ENCODE results near the gene CMIP.
"Not testable (repeated sequence)": the region's sequence is repeated elsewhere in the genome, so short reads cannot be mapped to it uniquely, and the experiment has no call there.

Gene CMIP

GRCh38 chr16:81568749-81569087 is 124.1 kb downstream of the CMIP start:
- DNase-seq (ENCODE audit: low read depth) = no peak

- DNase-seq (ENCODE audit: low read depth) = no peak
Observed at GRCh38 chr16:81569361-81570034, 124.9 kb downstream of the CMIP start.

GRCh38 chr16:81570151-81570846 is 125.7 kb downstream of the CMIP start:
- DNase-seq (ENCODE audit: low read depth) = no peak

GRCh38 chr16:81571175-81571574 is 126.6 kb downstream of the CMIP start:
- DNase-seq (ENCODE audit: low read depth) = no peak

GRCh38 chr16:81571592-81572385 is 127.2 kb downstream of the CMIP start:
- DNase-seq (ENCODE audit: low read depth) = no peak

- no peak for DNase-seq (ENCODE audit: low read depth)
Observed at GRCh38 chr16:81572386-81573144, 128.0 kb downstream of the CMIP start.

GRCh38 chr16:81573533-81574020 is 129.0 kb downstream of the CMIP start:
- no peak for DNase-seq (ENCODE audit: low read depth)

- no peak for DNase-seq (ENCODE audit: low read depth)
Observed at GRCh38 chr16:81574168-81574567, 129.6 kb downstream of the CMIP start.

GRCh38 chr16:81575307-81575706 is 130.7 kb downstream of the CMIP start:
- DNase-seq (ENCODE audit: low read depth) = no peak

GRCh38 chr16:81575834-81576233 is 131.2 kb downstream of the CMIP start:
- DNase-seq (ENCODE audit: low read depth) = no peak

- DNase-seq (ENCODE audit: low read depth) = no peak
Observed at GRCh38 chr16:81576696-81577095, 132.1 kb downstream of the CMIP start.

- DNase-seq (ENCODE audit: low read depth) = not testable (repeated sequence)
Observed at GRCh38 chr16:81577272-81577671, 132.7 kb downstream of the CMIP start.

GRCh38 chr16:81578076-81578475 is 133.5 kb downstream of the CMIP start:
- DNase-seq (ENCODE audit: low read depth) = no peak

GRCh38 chr16:81578636-81579413 is 134.2 kb downstream of the CMIP start:
- no peak for DNase-seq (ENCODE audit: low read depth)

- DNase-seq (ENCODE audit: low read depth) = no peak
Observed at GRCh38 chr16:81581107-81581506, 136.5 kb downstream of the CMIP start.

GRCh38 chr16:81582655-81583441 is 138.2 kb downstream of the CMIP start:
- DNase-seq (ENCODE audit: low read depth) = no peak

GRCh38 chr16:81583893-81584631 is 139.5 kb downstream of the CMIP start:
- DNase-seq (ENCODE audit: low read depth) = no peak

GRCh38 chr16:81585785-81586184 is 141.2 kb downstream of the CMIP start:
- DNase-seq (ENCODE audit: low read depth) = no peak

GRCh38 chr16:81586417-81586816 is 141.8 kb downstream of the CMIP start:
- no peak for DNase-seq (ENCODE audit: low read depth)

Measured in non-pigmented ciliary epithelial cell (primary cell).